ENCODE measurements around the gene DMBT1. TPM values are rescaled to one million over a fixed set of nuclear protein-coding genes. Genes with fewer than 3 reads are reported as not detected.
A peak's percentile ranks its signal among the peaks of the same experiment; 100 is the strongest.

Gene DMBT1
- total RNA-seq, 6 experiments from 2014 or later = 0.06 to 0.20 TPM; not detected in 4

GRCh38 chr10:122521011-122521410 is 39.5 kb upstream of the DMBT1 start:
- intact Hi-C loops (cut with DNase I) = loop anchor here (5.0 kb wide), 1 partner anchor 46 kb away; no protein-coding TSS in a partner anchor
- no CpG with 5 or more reads among the region's 3 CpGs for WGBS (ENCODE audit: insufficient coverage, low coverage, low lambda C conversion rate, missing lambda C conversion rate)
- peaks cover 0 to 7% (median 0%) of the 10 kb centered on the region in 4 donors for H3K36me3 ChIP-seq
- TF ChIP-seq CTCF (IDR thresholded peaks at IDR 0.05) (no peak), POLR2A (IDR thresholded peaks at IDR 0.05) (no peak)
- DNase-seq (peak in 1 of 3 donors; percentile 16), ATAC-seq (no peak)
- no peak overlapping the region for H3K4me3 ChIP-seq
- no peaks in the 10 kb centered on the region for H3K9me3 ChIP-seq
- H3K4me1 ChIP-seq = peaks cover 0 to under 1% (median 0%) of the 10 kb centered on the region in 4 donors
- H3K27ac ChIP-seq = no peak overlapping the region
- no peaks in the 10 kb centered on the region for H3K27me3 ChIP-seq

GRCh38 chr10:122524811-122525210 is 35.7 kb upstream of the DMBT1 start:
- no CpG with 5 or more reads among the region's 3 CpGs for WGBS (ENCODE audit: insufficient coverage, low coverage, low lambda C conversion rate, missing lambda C conversion rate)
- Histone ChIP-seq H3K4me1 (peaks cover 0 to 13% (median 4%) of the 10 kb centered on the region in 4 donors), H3K27ac (no peak overlapping the region), H3K36me3 (no peaks in the 10 kb centered on the region), H3K9me3 (no peaks in the 10 kb centered on the region), H3K4me3 (no peak overlapping the region), H3K27me3 (no peaks in the 10 kb centered on the region)
- no peak for TF ChIP-seq POLR2A (IDR thresholded peaks at IDR 0.05)
- no peak for TF ChIP-seq CTCF (IDR thresholded peaks at IDR 0.05)
- ATAC-seq (no peak), DNase-seq (no peak)
- intact Hi-C loops (cut with DNase I) = loop anchor here (5.0 kb wide), 1 partner anchor 42 kb away; no protein-coding TSS in a partner anchor

GRCh38 chr10:122525788-122526187 is 34.8 kb upstream of the DMBT1 start:
- no peak for TF ChIP-seq POLR2A (IDR thresholded peaks at IDR 0.05)
- TF ChIP-seq CTCF (IDR thresholded peaks at IDR 0.05) = peak; percentile 48 to 62 (median 52)
- no peaks in the 10 kb centered on the region for H3K27me3 ChIP-seq
- H3K9me3 ChIP-seq = no peaks in the 10 kb centered on the region
- intact Hi-C loops (cut with DNase I) = no loop called here
- no peak overlapping the region for H3K27ac ChIP-seq
- ATAC-seq = peak; percentile 76 to 88 (median 77)
- no peak overlapping the region for H3K4me3 ChIP-seq
- no peak for DNase-seq
- H3K36me3 ChIP-seq = no peaks in the 10 kb centered on the region
- H3K4me1 ChIP-seq = peaks cover 0 to 13% (median 4%) of the 10 kb centered on the region in 4 donors
- WGBS (ENCODE audit: insufficient coverage, low coverage, low lambda C conversion rate, missing lambda C conversion rate) = 8% methylated on average over 4 of the region's 6 CpGs

- Histone ChIP-seq H3K4me1 (peaks cover 0 to 13% (median 4%) of the 10 kb centered on the region in 4 donors), H3K27me3 (no peaks in the 10 kb centered on the region), H3K27ac (no peak overlapping the region), H3K4me3 (no peak overlapping the region), H3K9me3 (no peaks in the 10 kb centered on the region), H3K36me3 (no peaks in the 10 kb centered on the region)
- no peak for TF ChIP-seq CTCF (IDR thresholded peaks at IDR 0.05)
- no peak for TF ChIP-seq POLR2A (IDR thresholded peaks at IDR 0.05)
- WGBS (ENCODE audit: insufficient coverage, low coverage, low lambda C conversion rate, missing lambda C conversion rate) = 42% methylated on average over 4 of the region's 5 CpGs
- peak; percentile 82 to 85 (median 83) for ATAC-seq
- peak in 1 of 3 donors; percentile 56 for DNase-seq
- intact Hi-C loops (cut with DNase I) = no loop called here
Observed at GRCh38 chr10:122526892-122527291, 33.7 kb upstream of the DMBT1 start.

All from right lobe of liver (tissue), 6 donors.